GM23338 (cell line): ENCODE results near the gene BCAR3.

Experiments
- CTCF ChIP-seq, 2 experiments: fragments of 200-600 bp in 1 of 2; sonication (generic) in 1 of 2; conservative IDR thresholded peaks; 2 replicates each; pipeline versions ENCODE4 v1.5.1 to v1.6.1; 2016 to 2017; ENCODE audit warnings: antibody characterized with exemption in 2 of 2, low read depth in 2 of 2, mild to moderate bottlenecking in 2 of 2, moderate library complexity in 1 of 2
- EZH2 ChIP-seq: fragments of 200-600 bp; sonication (generic); IDR thresholded peaks from one replicate; pipeline ENCODE4 v1.8.0; 2017; ENCODE audit warnings: antibody characterized with exemption, mild to moderate bottlenecking, low read depth; ENCODE audit not compliant: unreplicated experiment
- JUNB ChIP-seq: IDR thresholded peaks from one replicate; pipeline ENCODE4 v1.6.1; 2016; ENCODE audit warnings: antibody characterized with exemption; ENCODE audit not compliant: unreplicated experiment
- REST ChIP-seq: IDR thresholded peaks from one replicate; pipeline ENCODE4 v1.6.1; 2018; ENCODE audit warnings: antibody characterized with exemption; ENCODE audit not compliant: unreplicated experiment

GRCh38 chr1:93641527-93641926 lies 40.1 kb downstream of the BCAR3 start:
- TF ChIP-seq CTCF (conservative IDR thresholded peaks at IDR 0.05; ENCODE audit: low read depth in 2 of 2) (no peak), EZH2 (no peak), REST (no peak), JUNB (no peak)
